Measurements from ENCODE around the gene ACSL4.
"Not testable (repeated sequence)": the region's sequence is repeated elsewhere in the genome, so short reads cannot be mapped to it uniquely, and the experiment has no call there.

Gene ACSL4

DNA sequence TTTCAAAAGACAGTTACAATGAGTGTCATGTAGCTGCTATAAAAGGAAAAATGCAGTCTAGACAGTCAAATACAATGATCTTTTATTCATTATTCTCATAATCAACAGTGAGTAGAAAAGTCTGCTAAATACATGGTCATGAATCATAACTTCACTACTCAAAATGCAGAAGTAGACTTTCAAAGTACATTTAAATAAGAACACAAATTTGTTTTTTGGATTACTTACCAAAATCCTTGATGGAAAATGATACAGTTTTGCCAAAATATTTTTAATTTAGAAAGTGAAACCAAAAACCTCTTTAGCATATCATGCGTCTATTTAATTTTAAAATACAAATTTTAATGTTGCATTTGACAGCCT is 4.9 kb downstream of the ACSL4 start:
- DNase-seq (ENCODE audit: low spot score): no peak

- DNase-seq (ENCODE audit: low spot score): not testable (repeated sequence)
These were observed 8.1 kb downstream of the ACSL4 start for GRCh38 chrX:109724971-109725370.

- no peak for DNase-seq (ENCODE audit: low spot score)
These were observed 12.1 kb downstream of the ACSL4 start for GRCh38 chrX:109720947-109721346.

- DNase-seq (ENCODE audit: low spot score): no peak
These were observed 13.8 kb downstream of the ACSL4 start for GRCh38 chrX:109719264-109719663.

GRCh38 chrX:109716431-109717028 is 16.5 kb downstream of the ACSL4 start:
- no peak for DNase-seq (ENCODE audit: low spot score)

- no peak for DNase-seq (ENCODE audit: low spot score)
These were observed 18.6 kb downstream of the ACSL4 start for GRCh38 chrX:109714340-109714958.

DNA sequence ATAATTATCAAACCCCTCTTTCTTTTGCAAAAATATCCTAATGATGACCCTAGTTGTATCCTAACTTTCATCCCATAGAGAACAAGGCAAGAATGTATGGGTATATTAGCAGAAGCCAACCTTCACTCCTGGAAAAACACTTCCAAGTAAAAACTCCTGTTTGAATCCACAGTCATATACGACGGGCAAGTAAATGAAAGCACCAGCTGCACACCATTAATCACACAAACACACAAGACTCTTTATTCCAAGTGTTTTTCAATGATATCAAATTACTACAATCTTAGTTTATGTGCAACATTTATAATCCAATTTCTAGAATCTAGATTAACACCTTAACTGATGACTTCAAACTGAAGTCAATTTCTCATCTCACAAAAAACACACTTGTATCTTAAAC is 22.9 kb downstream of the ACSL4 start:
- no peak for DNase-seq (ENCODE audit: low spot score)

- no peak for DNase-seq (ENCODE audit: low spot score)
These were observed 23.9 kb downstream of the ACSL4 start for GRCh38 chrX:109709129-109709631.

- DNase-seq (ENCODE audit: low spot score): no peak
These were observed 25.3 kb downstream of the ACSL4 start for GRCh38 chrX:109707720-109708119.

- no peak for DNase-seq (ENCODE audit: low spot score)
These were observed 25.7 kb downstream of the ACSL4 start for GRCh38 chrX:109707319-109707718.

DNA sequence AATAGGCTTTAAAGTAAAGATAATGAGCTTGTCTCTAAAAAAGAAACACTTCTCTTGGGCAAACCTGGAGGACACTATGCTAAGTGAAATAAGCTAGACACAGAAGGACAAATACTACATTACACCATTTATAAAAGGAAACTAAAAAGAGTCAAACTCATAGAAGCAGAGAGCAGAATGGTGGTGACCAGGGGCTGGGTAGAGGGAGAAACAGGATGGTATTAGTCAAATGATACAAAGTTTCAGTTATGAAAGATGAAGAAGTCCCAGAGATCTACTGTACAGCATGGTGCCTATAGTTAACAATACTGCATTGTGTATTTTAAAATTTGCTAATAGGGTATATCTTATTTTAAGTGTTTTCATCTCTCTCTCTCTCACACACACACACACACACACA is 28.5 kb downstream of the ACSL4 start:
- no peak for DNase-seq (ENCODE audit: low spot score)

GRCh38 chrX:109697855-109698254 is 35.2 kb downstream of the ACSL4 start:
- DNase-seq (ENCODE audit: low spot score): no peak

DNA sequence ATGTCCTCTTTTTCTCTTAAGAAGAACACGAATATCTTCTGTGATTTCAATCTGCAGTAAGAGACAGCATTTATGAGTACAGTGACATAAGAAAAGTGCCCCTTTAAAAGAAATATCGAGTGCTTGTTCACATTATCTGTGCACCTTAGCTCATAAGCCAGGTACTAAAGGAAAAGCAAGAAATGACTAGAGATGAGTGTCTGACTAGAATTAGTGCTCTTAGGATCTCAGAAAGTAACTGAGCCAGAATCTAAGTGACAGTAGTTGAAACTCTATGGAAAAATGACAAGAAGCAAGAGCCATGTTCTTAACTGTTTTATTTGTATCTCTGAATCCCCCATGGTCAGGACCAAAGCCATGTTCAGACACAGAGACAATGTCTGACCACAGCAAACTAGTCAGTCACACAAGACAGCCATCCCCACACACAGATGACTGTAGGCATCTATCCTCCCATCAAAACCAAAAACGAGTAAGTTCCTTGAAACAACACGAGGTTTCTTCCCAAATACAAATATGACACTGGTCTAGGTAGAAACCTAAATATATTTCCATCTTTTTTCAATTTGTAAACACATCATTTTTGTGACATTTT is 36.8 kb downstream of the ACSL4 start:
- DNase-seq (ENCODE audit: low spot score): no peak

DNA sequence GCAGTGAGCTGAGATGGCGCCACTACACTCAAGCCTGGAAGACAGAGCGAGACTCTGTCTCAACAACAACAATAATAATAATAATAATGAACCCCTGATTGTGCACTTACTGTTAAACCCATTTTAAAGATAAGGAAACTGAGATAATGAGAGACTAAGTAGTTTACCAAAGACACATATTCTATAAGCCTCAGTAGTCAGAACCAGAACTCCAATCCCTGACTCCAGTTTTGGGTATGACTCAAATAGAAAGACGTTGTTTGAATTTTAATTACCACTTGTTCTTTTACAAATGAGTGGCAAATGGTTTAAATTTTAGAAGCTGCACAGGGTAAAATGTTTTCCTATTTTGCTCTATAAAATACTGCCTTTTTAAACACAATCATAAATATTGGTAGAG is 37.4 kb downstream of the ACSL4 start:
- no peak for DNase-seq (ENCODE audit: low spot score)

DNA sequence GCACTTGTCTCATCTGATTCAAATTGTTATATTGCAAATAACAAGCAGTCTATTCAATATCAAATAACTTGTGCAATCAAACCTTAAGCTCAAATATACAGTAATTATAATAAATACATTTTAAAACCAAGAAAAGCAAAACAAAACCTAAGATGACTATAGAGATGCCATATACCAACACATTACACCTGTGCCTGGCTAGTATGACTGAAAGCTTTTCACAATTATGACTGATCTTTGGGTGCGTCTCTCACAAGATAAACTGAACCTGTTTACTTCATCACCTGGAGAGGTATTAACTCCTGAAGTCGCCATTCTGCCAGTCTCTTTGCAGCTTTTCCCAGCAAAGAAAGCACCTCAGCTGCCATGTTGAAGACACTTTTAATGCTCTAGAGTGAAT is 41.3 kb downstream of the ACSL4 start:
- no peak for DNase-seq (ENCODE audit: low spot score)

- no peak for DNase-seq (ENCODE audit: low spot score)
These were observed 41.8 kb downstream of the ACSL4 start for GRCh38 chrX:109691277-109691676.

DNA sequence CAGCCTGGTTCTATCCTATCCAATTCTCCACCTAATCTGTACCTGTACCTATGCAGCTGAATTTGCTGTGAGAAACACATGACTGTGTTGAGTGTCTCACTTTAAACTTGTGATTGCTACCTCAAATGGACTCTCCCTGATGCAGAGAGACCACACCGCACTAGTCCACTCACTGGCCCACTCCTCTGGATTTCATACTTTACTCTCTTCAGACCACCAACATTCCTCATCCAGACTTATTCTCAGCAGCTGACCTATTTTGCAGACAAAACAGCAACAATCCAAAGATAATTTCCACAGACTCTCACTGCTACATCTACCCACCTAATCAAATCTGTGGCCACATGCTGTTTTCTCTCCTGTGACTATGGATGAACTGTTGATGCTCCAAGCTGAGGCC is 45.2 kb downstream of the ACSL4 start:
- DNase-seq (ENCODE audit: low spot score): no peak

GRCh38 chrX:109685656-109686078 is 47.4 kb downstream of the ACSL4 start:
- DNase-seq (ENCODE audit: low spot score): no peak

DNA sequence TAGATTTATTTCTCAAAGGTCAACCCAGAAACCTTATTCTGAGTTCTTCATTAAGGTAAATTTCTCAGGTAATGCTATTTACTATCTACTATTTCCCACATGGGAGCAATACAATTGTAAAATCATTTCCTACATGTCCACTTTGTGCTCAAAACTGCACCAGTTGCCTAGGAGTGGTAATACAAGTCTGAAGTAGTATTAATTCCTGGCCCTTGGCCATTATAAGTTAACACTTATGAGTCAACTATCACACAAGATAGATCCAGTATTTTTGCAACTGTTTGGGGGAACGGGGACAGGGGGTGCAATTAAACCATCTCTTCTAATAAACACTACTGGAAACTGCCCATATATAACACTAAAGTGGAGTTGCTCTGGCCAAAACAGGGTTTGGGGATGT is 48.9 kb downstream of the ACSL4 start:
- no peak for DNase-seq (ENCODE audit: low spot score)

GRCh38 chrX:109681475-109682081 is 51.5 kb downstream of the ACSL4 start:
- DNase-seq (ENCODE audit: low spot score): no peak

DNA sequence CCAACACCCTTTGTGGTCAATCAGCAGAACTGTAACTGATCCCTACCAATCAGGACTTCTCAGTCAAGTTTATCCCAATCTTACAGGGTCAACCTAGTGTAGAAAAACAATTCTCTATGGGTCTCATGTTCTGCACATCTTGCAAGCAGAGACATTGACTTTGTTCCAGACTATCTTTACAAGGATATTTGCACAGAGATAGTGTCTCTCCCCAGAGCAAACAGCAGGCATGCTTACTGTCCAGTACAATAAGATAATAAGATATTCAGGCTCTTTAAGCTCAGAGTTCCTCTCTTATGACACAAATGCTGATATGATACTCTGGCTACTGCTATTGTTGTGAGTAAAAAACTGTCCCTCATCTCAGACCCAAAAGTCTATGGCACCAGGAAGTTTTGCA is 53.2 kb downstream of the ACSL4 start:
- DNase-seq (ENCODE audit: low spot score): no peak

- DNase-seq (ENCODE audit: low spot score): no peak
These were observed 60.8 kb downstream of the ACSL4 start for GRCh38 chrX:109672239-109672638.

GRCh38 chrX:109671170-109671569 is 61.9 kb downstream of the ACSL4 start:
- DNase-seq (ENCODE audit: low spot score): not testable (repeated sequence)

Measured in pons (tissue), 1 donor.